WTC11 (cell line): ENCODE data around the gene SECISBP2.

Experiments
- ATF2 ChIP-seq: sonication (generic); formaldehyde crosslinking; IDR thresholded peaks from 2 replicates; pipeline ENCODE4 v1.8.1; 2022; ENCODE audit warnings: low read depth, missing genetic modification reagents, borderline replicate concordance
- CTCF ChIP-seq: fragments of 200-600 bp; IDR thresholded peaks from 2 replicates; pipeline ENCODE4 v1.8.0; 2022; ENCODE audit warnings: antibody characterized with exemption
- MAX ChIP-seq: sonication (generic); formaldehyde crosslinking; IDR thresholded peaks from 2 replicates; pipeline ENCODE4 v1.8.0; 2022; ENCODE audit warnings: mild to moderate bottlenecking, missing genetic modification reagents
- MYBL2 ChIP-seq: sonication (generic); formaldehyde crosslinking; IDR thresholded peaks from 2 replicates; pipeline ENCODE4 v1.8.1; 2023; ENCODE audit warnings: mild to moderate bottlenecking, moderate library complexity, missing genetic modification reagents
- NFE2L1 ChIP-seq: sonication (generic); formaldehyde crosslinking; IDR thresholded peaks from 2 replicates; pipeline ENCODE4 v1.8.1; 2023; ENCODE audit warnings: missing genetic modification reagents
- SP1 ChIP-seq: sonication (generic); formaldehyde crosslinking; conservative IDR thresholded peaks from 2 replicates; pipeline ENCODE4 v1.8.1; 2022; ENCODE audit warnings: missing genetic modification reagents
- TEAD1 ChIP-seq: sonication (generic); formaldehyde crosslinking; IDR thresholded peaks from 2 replicates; pipeline ENCODE4 v1.8.0; 2022; ENCODE audit warnings: mild to moderate bottlenecking, missing genetic modification reagents
- USF1 ChIP-seq: sonication (generic); formaldehyde crosslinking; IDR thresholded peaks from 2 replicates; pipeline ENCODE4 v1.8.0; 2022; ENCODE audit warnings: mild to moderate bottlenecking, missing genetic modification reagents

GRCh38 chr9:89317282-89317681, 1.0 kb upstream of the SECISBP2 start:
- TF ChIP-seq MYBL2 (CRISPR knock-in tag): no peak
- TF ChIP-seq CTCF: no peak
- TF ChIP-seq TEAD1 (CRISPR knock-in tag): no peak
- TF ChIP-seq USF1 (CRISPR knock-in tag): no peak
- no peak for TF ChIP-seq NFE2L1
- no peak for TF ChIP-seq SP1
- TF ChIP-seq MAX (CRISPR knock-in tag): no peak
- TF ChIP-seq ATF2 (CRISPR knock-in tag): no peak
